Measurements from ENCODE around the gene HOXD8.

HOXD8 gene

GRCh38 chr2:176112375-176113302, 16.9 kb upstream of the HOXD8 start:
- POLR2A ChIA-PET: interaction anchor here (1.7 kb wide), 1 partner anchor 9 kb away, joined by 6 read pairs; no protein-coding TSS in a partner anchor
- CTCF ChIA-PET: interaction anchor here (0.6 to 2.7 kb wide), 5 partner anchors 14 to 1570 kb away, joined by 3 to 13 read pairs (median 3); no protein-coding TSS in a partner anchor
- Histone ChIP-seq H3K9me3 (ENCODE audit: control insufficient read depth, insufficient read depth, low read depth, low read length) (no peaks in the 10 kb centered on the region), H3K36me3 (ENCODE audit: control insufficient read depth in 2 of 2, insufficient read depth in 1 of 2, low read length in 2 of 2) (peaks cover 21 to 89% of the 10 kb centered on the region in 2 experiments), H3K4me1 (ENCODE audit: control insufficient read depth, insufficient read depth, low read length) (0 out of 2 replicates have a peak, but pooled peaks cover 2% of the 10 kb centered on the region), H3K4me3 (ENCODE audit: low read depth, low read length) (no peak overlapping the region), H3K27ac (ENCODE audit: extremely low read depth, low read depth, low read length) (no peak overlapping the region)
- TF ChIP-seq ZNF626 (tag by site-specific recombination; IDR thresholded peaks at IDR 0.05) (no peak), INSM2 (tag by site-specific recombination; IDR thresholded peaks at IDR 0.05) (no peak), ZNF623 (tag by site-specific recombination; IDR thresholded peaks at IDR 0.05) (no peak), BCL11A (tag by site-specific recombination; IDR thresholded peaks at IDR 0.05; ENCODE audit: low read depth) (no peak), REPIN1 (tag by site-specific recombination; IDR thresholded peaks at IDR 0.05; ENCODE audit: low read depth) (no peak), ZNF791 (tag by site-specific recombination; IDR thresholded peaks at IDR 0.05) (no peak), ZNF26 (tag by site-specific recombination; IDR thresholded peaks at IDR 0.05) (no peak), KLF10 (tag by site-specific recombination; IDR thresholded peaks at IDR 0.05) (no peak), GLI4 (tag by site-specific recombination; IDR thresholded peaks at IDR 0.05) (no peak), ZNF624 (tag by site-specific recombination; IDR thresholded peaks at IDR 0.05) (no peak), ZNF274 (IDR thresholded peaks at IDR 0.05; ENCODE audit: low read length) (no peak), ZNF274 (tag by site-specific recombination; IDR thresholded peaks at IDR 0.05; ENCODE audit: borderline replicate concordance) (no peak), BCL6B (tag by site-specific recombination; IDR thresholded peaks at IDR 0.05) (no peak)
- TF ChIP-seq, protein P1, sequence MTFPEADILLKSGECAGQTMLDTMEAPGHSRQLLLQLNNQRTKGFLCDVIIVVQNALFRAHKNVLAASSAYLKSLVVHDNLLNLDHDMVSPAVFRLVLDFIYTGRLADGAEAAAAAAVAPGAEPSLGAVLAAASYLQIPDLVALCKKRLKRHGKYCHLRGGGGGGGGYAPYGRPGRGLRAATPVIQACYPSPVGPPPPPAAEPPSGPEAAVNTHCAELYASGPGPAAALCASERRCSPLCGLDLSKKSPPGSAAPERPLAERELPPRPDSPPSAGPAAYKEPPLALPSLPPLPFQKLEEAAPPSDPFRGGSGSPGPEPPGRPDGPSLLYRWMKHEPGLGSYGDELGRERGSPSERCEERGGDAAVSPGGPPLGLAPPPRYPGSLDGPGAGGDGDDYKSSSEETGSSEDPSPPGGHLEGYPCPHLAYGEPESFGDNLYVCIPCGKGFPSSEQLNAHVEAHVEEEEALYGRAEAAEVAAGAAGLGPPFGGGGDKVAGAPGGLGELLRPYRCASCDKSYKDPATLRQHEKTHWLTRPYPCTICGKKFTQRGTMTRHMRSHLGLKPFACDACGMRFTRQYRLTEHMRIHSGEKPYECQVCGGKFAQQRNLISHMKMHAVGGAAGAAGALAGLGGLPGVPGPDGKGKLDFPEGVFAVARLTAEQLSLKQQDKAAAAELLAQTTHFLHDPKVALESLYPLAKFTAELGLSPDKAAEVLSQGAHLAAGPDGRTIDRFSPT (tag by site-specific recombination; IDR thresholded peaks at IDR 0.05): no peak

DNA sequence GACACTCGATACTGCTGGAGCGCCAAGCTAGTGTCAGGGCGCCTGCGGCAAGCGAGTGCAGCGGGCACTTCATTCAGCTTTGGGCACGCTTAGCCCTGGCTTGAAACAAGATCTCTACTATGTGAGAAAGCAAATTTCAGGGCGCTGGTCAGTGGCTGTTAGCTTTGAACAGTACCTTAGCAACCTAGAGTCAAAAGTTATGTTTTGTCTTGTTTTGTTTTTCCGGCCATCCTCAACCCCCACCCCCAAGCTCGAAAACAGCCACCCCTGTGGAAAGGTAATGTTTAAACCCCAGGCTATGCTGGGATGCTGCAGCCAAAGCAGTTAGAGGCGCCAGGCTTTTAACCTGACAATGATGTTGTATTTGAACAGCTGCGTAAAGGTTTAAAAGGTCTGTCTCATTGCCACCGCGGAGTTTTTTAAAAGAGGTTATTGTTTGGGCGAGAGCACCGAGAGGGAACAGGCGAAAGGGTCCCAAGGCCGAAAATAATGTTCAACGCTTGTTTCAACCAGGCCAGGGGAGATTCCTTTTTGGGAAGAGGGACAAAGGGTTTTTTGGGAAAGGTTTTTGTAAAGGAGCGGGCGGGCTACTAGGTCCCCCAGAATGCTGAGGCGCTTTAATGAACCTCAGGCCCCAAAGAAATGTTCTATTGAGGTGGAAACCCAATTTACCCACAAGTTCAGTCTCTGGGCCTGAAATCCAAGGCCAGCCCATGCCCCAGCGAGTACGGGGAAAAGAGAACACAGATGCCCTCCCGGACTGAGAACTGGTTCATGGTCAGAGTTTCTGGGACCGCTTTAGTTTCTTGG, 15.2 kb upstream of the HOXD8 start:
- H3K36me3 ChIP-seq (ENCODE audit: control insufficient read depth in 2 of 2, insufficient read depth in 1 of 2, low read length in 2 of 2): peaks cover 21 to 99% of the 10 kb centered on the region in 2 experiments; a peak in 2 of 3 replicates
- ChIA-PET CTCF (interaction anchor here (0.7 to 2.2 kb wide), 2 partner anchors 12 to 503 kb away, joined by 4 to 8 read pairs; no protein-coding TSS in a partner anchor), POLR2A (interaction anchor here (1.7 kb wide), 1 partner anchor 10 kb away, joined by 6 read pairs; no protein-coding TSS in a partner anchor)
- no peaks in the 10 kb centered on the region for H3K9me3 ChIP-seq (ENCODE audit: control insufficient read depth, insufficient read depth, low read depth, low read length)
- no peak overlapping the region for H3K27ac ChIP-seq (ENCODE audit: extremely low read depth, low read depth, low read length)
- 0 out of 2 replicates have a peak, but pooled peaks cover 2% of the 10 kb centered on the region for H3K4me1 ChIP-seq (ENCODE audit: control insufficient read depth, insufficient read depth, low read length)
- H3K4me3 ChIP-seq (ENCODE audit: low read depth, low read length): no peak overlapping the region
- TF ChIP-seq OVOL3 (tag by site-specific recombination; IDR thresholded peaks at IDR 0.05) (no peak), ZSCAN23 (tag by site-specific recombination; IDR thresholded peaks at IDR 0.05) (no peak), ZNF366 (tag by site-specific recombination; conservative IDR thresholded peaks at IDR 0.05) (no peak), ZFP3 (tag by site-specific recombination; IDR thresholded peaks at IDR 0.05; ENCODE audit: low read depth) (no peak), WT1 (tag by site-specific recombination; IDR thresholded peaks at IDR 0.05) (no peak), ZNF768 (tag by site-specific recombination; IDR thresholded peaks at IDR 0.05) (no peak), ZNF600 (tag by site-specific recombination; IDR thresholded peaks at IDR 0.05) (no peak), PBX3 (CRISPR knock-in tag; IDR thresholded peaks at IDR 0.05) (no peak)
- TF ChIP-seq, protein P2, sequence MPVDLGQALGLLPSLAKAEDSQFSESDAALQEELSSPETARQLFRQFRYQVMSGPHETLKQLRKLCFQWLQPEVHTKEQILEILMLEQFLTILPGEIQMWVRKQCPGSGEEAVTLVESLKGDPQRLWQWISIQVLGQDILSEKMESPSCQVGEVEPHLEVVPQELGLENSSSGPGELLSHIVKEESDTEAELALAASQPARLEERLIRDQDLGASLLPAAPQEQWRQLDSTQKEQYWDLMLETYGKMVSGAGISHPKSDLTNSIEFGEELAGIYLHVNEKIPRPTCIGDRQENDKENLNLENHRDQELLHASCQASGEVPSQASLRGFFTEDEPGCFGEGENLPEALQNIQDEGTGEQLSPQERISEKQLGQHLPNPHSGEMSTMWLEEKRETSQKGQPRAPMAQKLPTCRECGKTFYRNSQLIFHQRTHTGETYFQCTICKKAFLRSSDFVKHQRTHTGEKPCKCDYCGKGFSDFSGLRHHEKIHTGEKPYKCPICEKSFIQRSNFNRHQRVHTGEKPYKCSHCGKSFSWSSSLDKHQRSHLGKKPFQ (tag by site-specific recombination; IDR thresholded peaks at IDR 0.05): no peak
